ENCODE measurements around the gene SPATS1.

Gene SPATS1

DNA sequence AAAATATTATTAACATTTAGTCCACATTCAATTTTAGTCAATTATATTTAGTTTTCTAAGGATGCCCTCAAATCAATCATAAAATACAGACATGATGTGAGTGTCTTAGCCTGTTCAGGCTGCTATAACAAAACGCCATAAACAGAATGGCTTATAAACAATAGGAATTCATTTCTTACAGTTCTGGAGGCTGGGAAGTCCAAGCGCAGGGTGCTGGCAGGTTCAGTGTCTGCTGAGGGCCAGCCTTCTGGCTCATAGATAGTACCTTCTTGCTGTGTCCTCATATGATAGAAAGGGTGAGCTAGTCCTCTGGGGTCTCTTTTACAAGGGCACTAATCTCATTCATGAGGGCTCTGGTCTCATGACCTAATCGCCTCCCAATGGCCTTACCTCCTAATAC lies 35.0 kb downstream of the SPATS1 start:
- no peak for DNase-seq
- H3K9me3 Mint-ChIP-seq: no peaks in the 10 kb centered on the region
- H3K4me3 Mint-ChIP-seq: no peak overlapping the region
- no peak for TF ChIP-seq CTCF (IDR thresholded peaks at IDR 0.05)
- H3K27me3 Mint-ChIP-seq (ENCODE audit: low read depth, poor library complexity): peaks cover 13% of the 10 kb centered on the region
- no peaks in the 10 kb centered on the region for H3K36me3 Mint-ChIP-seq (ENCODE audit: low read depth)
- H3K27ac Mint-ChIP-seq: no peak overlapping the region
- H3K4me1 Mint-ChIP-seq: no peaks in the 10 kb centered on the region

GRCh38 chr6:44377971-44378370 lies 35.5 kb downstream of the SPATS1 start:
- H3K4me3 Mint-ChIP-seq: no peak overlapping the region
- no peak for TF ChIP-seq CTCF (IDR thresholded peaks at IDR 0.05)
- no peak overlapping the region for H3K27ac Mint-ChIP-seq
- H3K9me3 Mint-ChIP-seq: no peaks in the 10 kb centered on the region
- no peaks in the 10 kb centered on the region for H3K36me3 Mint-ChIP-seq (ENCODE audit: low read depth)
- no peaks in the 10 kb centered on the region for H3K4me1 Mint-ChIP-seq
- peaks cover 12% of the 10 kb centered on the region for H3K27me3 Mint-ChIP-seq (ENCODE audit: low read depth, poor library complexity)
- DNase-seq: no peak

- no peaks in the 10 kb centered on the region for H3K36me3 Mint-ChIP-seq (ENCODE audit: low read depth)
- no peak overlapping the region for H3K27ac Mint-ChIP-seq
- no peak for DNase-seq
- peaks cover 3% of the 10 kb centered on the region for H3K27me3 Mint-ChIP-seq (ENCODE audit: low read depth, poor library complexity)
- H3K9me3 Mint-ChIP-seq: no peaks in the 10 kb centered on the region
- H3K4me1 Mint-ChIP-seq: peaks cover 5% of the 10 kb centered on the region
- H3K4me3 Mint-ChIP-seq: no peak overlapping the region
- TF ChIP-seq CTCF (IDR thresholded peaks at IDR 0.05): no peak
Observed at GRCh38 chr6:44381739-44382138, 39.3 kb downstream of the SPATS1 start.

DNA sequence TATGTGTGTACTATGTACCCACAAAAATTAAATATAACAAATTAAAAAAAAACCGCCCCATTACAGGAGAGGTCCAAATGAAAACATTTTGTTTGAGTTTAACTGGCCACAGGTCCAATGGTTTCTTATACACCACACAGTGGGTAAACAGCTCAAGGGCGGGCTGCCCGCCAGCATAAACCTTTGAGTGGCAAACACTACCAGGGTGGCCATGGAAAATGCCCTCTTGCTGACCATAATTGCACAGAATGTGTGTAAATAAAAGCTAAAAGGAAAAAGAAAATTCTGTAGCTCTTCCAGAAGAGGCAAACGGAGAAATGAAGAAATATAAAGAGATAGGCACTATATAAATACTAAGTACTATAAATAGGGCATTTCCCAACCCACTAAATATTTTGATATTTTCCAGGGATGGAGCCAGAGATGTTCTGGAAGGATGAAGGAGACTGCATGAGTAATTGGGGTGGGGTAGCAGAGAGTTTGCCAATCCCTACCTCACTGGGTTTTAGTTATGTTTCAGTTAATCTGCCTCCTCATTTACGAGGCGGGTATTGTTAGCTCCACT lies 44.0 kb downstream of the SPATS1 start:
- no peak for DNase-seq
- Mint-ChIP-seq H3K4me1 (peaks cover 39% of the 10 kb centered on the region), H3K36me3 (ENCODE audit: low read depth) (peaks cover 18% of the 10 kb centered on the region), H3K4me3 (peak overlapping the region; percentile 96), H3K9me3 (no peaks in the 10 kb centered on the region), H3K27me3 (ENCODE audit: low read depth, poor library complexity) (no peaks in the 10 kb centered on the region), H3K27ac (peak overlapping the region; percentile 100)
- no peak for TF ChIP-seq CTCF (IDR thresholded peaks at IDR 0.05)

- no peak for TF ChIP-seq CTCF (IDR thresholded peaks at IDR 0.05)
- Mint-ChIP-seq H3K9me3 (no peaks in the 10 kb centered on the region), H3K36me3 (ENCODE audit: low read depth) (peaks cover 23% of the 10 kb centered on the region), H3K27ac (peak overlapping the region; percentile 100), H3K27me3 (ENCODE audit: low read depth, poor library complexity) (no peaks in the 10 kb centered on the region), H3K4me3 (peak overlapping the region; percentile 96), H3K4me1 (peaks cover 39% of the 10 kb centered on the region)
- DNase-seq: no peak
Observed at GRCh38 chr6:44386929-44387345, 44.5 kb downstream of the SPATS1 start.

DNA sequence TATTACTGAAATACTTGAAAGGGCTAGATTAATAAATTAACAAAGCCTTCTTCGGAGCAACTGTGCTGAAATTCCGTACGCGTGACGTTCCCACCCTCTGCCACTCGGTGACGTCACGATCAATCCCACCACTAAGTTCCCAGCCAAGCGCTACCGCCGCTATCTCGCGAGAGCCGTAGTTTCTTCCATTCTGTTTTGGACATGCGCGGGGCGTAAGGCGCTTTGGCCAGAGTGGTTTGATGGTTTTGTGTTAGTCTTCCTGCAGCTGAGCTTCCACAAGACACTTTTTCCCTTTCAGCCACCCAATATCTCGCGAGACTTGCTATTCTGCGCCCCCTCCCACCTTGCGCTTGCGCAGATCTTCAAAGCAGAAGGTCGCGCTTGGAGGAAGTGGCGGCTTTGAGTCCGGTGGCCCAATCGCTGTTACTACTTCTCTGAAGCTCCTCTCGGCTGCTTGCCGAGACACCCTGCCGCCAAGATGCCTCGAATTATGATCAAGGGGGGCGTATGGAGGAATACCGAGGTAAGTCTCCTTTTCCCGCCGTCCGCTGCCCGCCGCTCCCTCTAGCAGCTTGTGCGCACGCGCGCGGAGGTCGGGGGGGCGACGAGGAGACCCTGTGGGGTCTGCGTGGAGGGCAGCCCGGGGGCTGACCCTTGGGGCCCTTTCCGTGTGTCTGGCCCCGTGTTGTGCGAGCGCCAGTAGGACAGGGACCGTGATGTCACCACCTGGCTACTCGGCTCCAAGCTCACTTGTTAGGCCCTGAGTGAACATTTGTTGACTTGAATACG lies 45.1 kb downstream of the SPATS1 start, which contains the start of gene CDC5L:
TSS of gene CDC5L (plus strand) at position 361 of the 789 bp plus-strand sequence. CDS start at position 479, 118 bp downstream.
- Mint-ChIP-seq H3K36me3 (ENCODE audit: low read depth) (peaks cover 29% of the 10 kb centered on the region), H3K4me1 (peaks cover 39% of the 10 kb centered on the region), H3K4me3 (peak within 1 kb of the TSS; percentile 96), H3K27ac (peak within 1 kb of the TSS; percentile 100), H3K27me3 (ENCODE audit: low read depth, poor library complexity) (no peaks in the 10 kb centered on the region), H3K9me3 (no peaks in the 10 kb centered on the region)
- TF ChIP-seq CTCF (IDR thresholded peaks at IDR 0.05): no peak
- DNase-seq: peak; percentile 93

Data from nephron progenitor cell (in vitro differentiated cells).